Endothelial cell of umbilical vein (primary cell): ENCODE data around the gene MTARC1.

Source experiments
- JUN ChIP-seq: IDR thresholded peaks from 2 replicates; pipeline ENCODE4 v1.6.1; 2011; ENCODE audit warnings: borderline replicate concordance, low read depth; ENCODE audit not compliant: insufficient read length, insufficient read depth
- POLR2A ChIP-seq: IDR thresholded peaks from 2 replicates; pipeline ENCODE4 v1.6.1; 2012; ENCODE audit warnings: low read depth, mild to moderate bottlenecking, control low read depth, low read length
- POLR2AphosphoS5 ChIP-seq: IDR thresholded peaks from 2 replicates; pipeline ENCODE4 v1.6.1; 2012; ENCODE audit warnings: low read depth, mild to moderate bottlenecking, control low read depth, low read length, moderate library complexity; ENCODE audit not compliant: insufficient read depth
- TF ChIP-seq, protein P1 (sequence below), 2 donors: IDR thresholded peaks; 1 replicate in 1 of 2; 2 replicates in 1 of 2; pipeline ENCODE4 v1.5.1; 2011; ENCODE audit warnings: low read length in 2 of 2, mild to moderate bottlenecking in 2 of 2, moderate library complexity in 2 of 2, control low read depth in 1 of 2, inconsistent platforms in 1 of 2, low read depth in 1 of 2; ENCODE audit not compliant: insufficient read depth in 1 of 2; ENCODE audit errors: extremely low read depth in 1 of 2
- TF ChIP-seq, protein P2 (sequence below): IDR thresholded peaks from 2 replicates; pipeline ENCODE4 v1.6.1; 2011; ENCODE audit not compliant: insufficient read depth, insufficient read length

GRCh38 chr1:220761688-220762427 lies 24.9 kb upstream of the MTARC1 start:
- TF ChIP-seq POLR2A (no peak), POLR2AphosphoS5 (no peak), JUN (no peak)
- TF ChIP-seq, protein P1, sequence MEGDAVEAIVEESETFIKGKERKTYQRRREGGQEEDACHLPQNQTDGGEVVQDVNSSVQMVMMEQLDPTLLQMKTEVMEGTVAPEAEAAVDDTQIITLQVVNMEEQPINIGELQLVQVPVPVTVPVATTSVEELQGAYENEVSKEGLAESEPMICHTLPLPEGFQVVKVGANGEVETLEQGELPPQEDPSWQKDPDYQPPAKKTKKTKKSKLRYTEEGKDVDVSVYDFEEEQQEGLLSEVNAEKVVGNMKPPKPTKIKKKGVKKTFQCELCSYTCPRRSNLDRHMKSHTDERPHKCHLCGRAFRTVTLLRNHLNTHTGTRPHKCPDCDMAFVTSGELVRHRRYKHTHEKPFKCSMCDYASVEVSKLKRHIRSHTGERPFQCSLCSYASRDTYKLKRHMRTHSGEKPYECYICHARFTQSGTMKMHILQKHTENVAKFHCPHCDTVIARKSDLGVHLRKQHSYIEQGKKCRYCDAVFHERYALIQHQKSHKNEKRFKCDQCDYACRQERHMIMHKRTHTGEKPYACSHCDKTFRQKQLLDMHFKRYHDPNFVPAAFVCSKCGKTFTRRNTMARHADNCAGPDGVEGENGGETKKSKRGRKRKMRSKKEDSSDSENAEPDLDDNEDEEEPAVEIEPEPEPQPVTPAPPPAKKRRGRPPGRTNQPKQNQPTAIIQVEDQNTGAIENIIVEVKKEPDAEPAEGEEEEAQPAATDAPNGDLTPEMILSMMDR (IDR thresholded peaks at IDR 0.05; ENCODE audit: extremely low read depth in 1 of 2, insufficient read depth in 1 of 2, low read depth in 1 of 2, low read length in 2 of 2) = no peak
- TF ChIP-seq, protein P2, sequence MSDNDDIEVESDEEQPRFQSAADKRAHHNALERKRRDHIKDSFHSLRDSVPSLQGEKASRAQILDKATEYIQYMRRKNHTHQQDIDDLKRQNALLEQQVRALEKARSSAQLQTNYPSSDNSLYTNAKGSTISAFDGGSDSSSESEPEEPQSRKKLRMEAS = no peak
